OCI-LY7 (cell line): Measurements from ENCODE around the gene DIAPH2. TPM values are rescaled to one million over a fixed set of nuclear protein-coding genes. Genes with fewer than 3 reads are reported as not detected.

Experiments
- BruUV-seq: library from RNA; stranded (reverse); fragments of 400-500 nt; replicated peaks from 2 replicates; lab custom pipeline; 2021; lab: Mats Ljungman, UMichigan
- CTCF ChIA-PET: fragments of 300-600 bp; sonication (Branson Sonifier 250); formaldehyde crosslinking; loops from one replicate; lab custom pipeline; 2022; ENCODE audit warnings: antibody characterized with exemption; ENCODE audit not compliant: unreplicated experiment; lab: Charles Lee
- POLR2A ChIA-PET: fragments of 300-600 bp; sonication (Branson Sonifier 250); formaldehyde crosslinking; loops from one replicate; lab custom pipeline; 2022; ENCODE audit warnings: antibody characterized with exemption; lab: Charles Lee
- DNase-seq: peaks from one replicate; pipeline ENCODE4 v3.0.0-alpha.2; 2015; ENCODE audit warnings: low spot score
- H2AFZ ChIP-seq: fragments of 200-600 bp; sonication (generic), shearing (Covaris generic); 2 replicates; pipeline ENCODE4 v1.6.1; 2014; ENCODE audit warnings: mild to moderate bottlenecking, antibody characterized with exemption, low read length, moderate library complexity
- H3K27ac ChIP-seq: fragments of 200-600 bp; sonication (generic); 2 replicates; pipeline ENCODE4 v1.5.1; 2014; ENCODE audit warnings: mixed run types, low read depth, mild to moderate bottlenecking, moderate library complexity, low read length, inconsistent platforms; ENCODE audit not compliant: poor library complexity, severe bottlenecking
- H3K36me3 ChIP-seq: fragments of 200-600 bp; sonication (generic); 2 replicates; pipeline ENCODE4 v1.6.1; 2014; ENCODE audit warnings: mild to moderate bottlenecking, antibody characterized with exemption, low read length, moderate library complexity, mixed read lengths; ENCODE audit not compliant: insufficient read depth
- H3K4me1 ChIP-seq: fragments of 200-600 bp; sonication (generic); 2 replicates; pipeline ENCODE4 v1.5.1; 2014; ENCODE audit warnings: mild to moderate bottlenecking, low read length; ENCODE audit not compliant: insufficient read depth, poor library complexity, severe bottlenecking
- H3K4me2 ChIP-seq: fragments of 200-600 bp; sonication (generic); 2 replicates; pipeline ENCODE4 v1.6.1; 2014; ENCODE audit warnings: mild to moderate bottlenecking, low read length
- H3K4me3 ChIP-seq: fragments of 200-600 bp; sonication (generic); 2 replicates; pipeline ENCODE4 v1.5.1; 2014; ENCODE audit warnings: mild to moderate bottlenecking, low read depth, low read length; ENCODE audit not compliant: poor library complexity, severe bottlenecking
- H3K79me2 ChIP-seq: fragments of 200-600 bp; sonication (generic); 2 replicates; pipeline ENCODE4 v1.6.1; 2016; ENCODE audit warnings: low read depth, mild to moderate bottlenecking, low read length, moderate library complexity, mixed read lengths; ENCODE audit not compliant: insufficient read depth
- H3K9me2 ChIP-seq: fragments of 200-600 bp; sonication (generic); 2 replicates; pipeline ENCODE4 v1.6.1; 2016; ENCODE audit warnings: mild to moderate bottlenecking, low read length, mixed read lengths; ENCODE audit not compliant: insufficient read depth
- H3K9me3 ChIP-seq: fragments of 200-600 bp; sonication (generic); 2 replicates; pipeline ENCODE4 v1.6.1; 2014; ENCODE audit warnings: mild to moderate bottlenecking, mixed run types, low read length, mixed read lengths
- H4K20me1 ChIP-seq: fragments of 200-600 bp; sonication (generic); 2 replicates; pipeline ENCODE4 v1.6.1; 2014; ENCODE audit warnings: mild to moderate bottlenecking, antibody characterized with exemption, low read length, moderate library complexity, mixed read lengths; ENCODE audit not compliant: insufficient read depth
- CTCF ChIP-seq: fragments of 200-600 bp; sonication (generic); conservative IDR thresholded peaks from 2 replicates; pipeline ENCODE4 v1.5.1; 2014; ENCODE audit warnings: mild to moderate bottlenecking, antibody characterized with exemption, low read length, moderate library complexity, mixed read lengths
- EZH2phosphoT487 ChIP-seq: fragments of 200-600 bp; sonication (generic); IDR thresholded peaks from 2 replicates; pipeline ENCODE4 v1.6.1; 2018; ENCODE audit warnings: low read depth, borderline replicate concordance, mild to moderate bottlenecking, mixed run types, antibody characterized with exemption, low read length, moderate library complexity, mixed read lengths
- intact Hi-C: fragments of 100-400 bp; cut with micrococcal nuclease; formaldehyde crosslinking; loops from one replicate; pipeline ENCODE4 v1.10.0; 2022; ENCODE audit not compliant: unreplicated experiment
- total RNA-seq, 2 experiments: library from RNA; depleted of rRNA in 1 of 2; stranded (reverse); fragments of >200 nt in 1 of 2; shearing (Covaris generic) in 1 of 2; gene quantifications; 2 replicates each; pipeline ENCODE4 v1.2.3, GENCODE V29; 2014 to 2022

The DIAPH2 gene
- total RNA-seq, 2 experiments from 2014 or later, result 21.3 to 21.5 TPM

DNA sequence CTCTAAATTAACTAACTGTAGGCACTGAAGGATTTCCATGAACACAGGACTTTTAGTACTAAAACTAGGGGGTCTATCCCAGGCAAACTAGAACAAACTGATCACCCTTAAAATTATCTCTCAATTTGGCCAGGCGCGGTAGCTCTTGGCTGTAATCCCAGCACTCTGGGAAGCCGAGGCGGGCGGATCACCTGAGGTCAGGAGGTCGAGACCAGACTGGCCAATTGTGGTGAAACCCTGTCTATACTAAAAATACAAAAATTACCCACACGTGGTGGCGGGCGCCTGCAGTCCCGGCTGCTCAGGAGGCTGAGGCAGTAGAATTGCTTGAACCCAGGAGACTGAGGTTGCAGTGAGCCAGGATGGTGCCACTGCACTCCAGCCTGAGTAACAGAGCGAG, 635.7 kb downstream of the DIAPH2 start:
- H3K4me2 ChIP-seq, result no peak overlapping the region
- no peaks in the 10 kb centered on the region for H3K79me2 ChIP-seq
- ChIA-PET CTCF (no interaction called here), POLR2A (interaction anchor here (0.7 kb wide), 1 partner anchor 51 kb away, joined by 5 read pairs; no protein-coding TSS in a partner anchor)
- no peaks in the 10 kb centered on the region for H3K9me2 ChIP-seq
- BruUV-seq, result no TSS peak
- H3K36me3 ChIP-seq, result no peaks in the 10 kb centered on the region
- no peak overlapping the region for H3K4me3 ChIP-seq
- intact Hi-C loops, result no loop called here
- no peak for DNase-seq
- no peak overlapping the region for H3K27ac ChIP-seq
- peaks cover 11% of the 10 kb centered on the region for H3K4me1 ChIP-seq
- H4K20me1 ChIP-seq, result no peaks in the 10 kb centered on the region
- no peaks in the 10 kb centered on the region for H3K9me3 ChIP-seq
- TF ChIP-seq EZH2phosphoT487, result no peak
- no peak for TF ChIP-seq CTCF
- H2AFZ ChIP-seq, result no peak overlapping the region

- Histone ChIP-seq H3K4me3 (no peak overlapping the region), H2AFZ (no peak overlapping the region), H3K36me3 (no peaks in the 10 kb centered on the region), H3K27ac (no peak overlapping the region), H4K20me1 (no peaks in the 10 kb centered on the region), H3K4me1 (peaks cover 30% of the 10 kb centered on the region), H3K9me3 (no peaks in the 10 kb centered on the region), H3K79me2 (no peaks in the 10 kb centered on the region), H3K9me2 (no peaks in the 10 kb centered on the region), H3K4me2 (no peak overlapping the region)
- DNase-seq, result no peak
- BruUV-seq, result no TSS peak
- intact Hi-C loops, result no loop called here
- ChIA-PET POLR2A (no interaction called here), CTCF (no interaction called here)
- no peak for TF ChIP-seq CTCF
- TF ChIP-seq EZH2phosphoT487, result no peak
These were observed 637.8 kb downstream of the DIAPH2 start for GRCh38 chrX:97322401-97322800.

DNA sequence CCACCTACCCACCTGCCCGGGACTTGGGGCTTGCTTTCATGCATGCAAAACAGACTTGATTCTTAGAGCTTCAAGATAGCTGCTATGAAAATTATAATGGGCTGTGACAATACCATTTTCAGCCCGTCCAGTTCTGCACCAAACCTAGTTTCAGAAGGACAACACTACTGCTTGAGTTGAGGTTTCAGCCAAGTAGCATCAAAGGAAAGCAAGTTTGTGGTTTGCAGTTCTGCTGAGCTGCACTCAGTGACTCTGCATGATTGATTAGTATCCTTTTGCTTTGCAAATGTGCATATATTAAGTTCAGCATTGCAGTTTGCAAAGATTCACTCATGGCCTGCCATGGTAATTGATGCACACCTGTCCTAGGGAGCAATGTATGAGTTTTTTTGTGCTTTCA, 641.8 kb downstream of the DIAPH2 start:
- Histone ChIP-seq H3K4me2 (peak overlapping the region; percentile 40), H3K9me2 (no peaks in the 10 kb centered on the region), H4K20me1 (no peaks in the 10 kb centered on the region), H3K4me1 (peaks cover 41% of the 10 kb centered on the region), H3K79me2 (no peaks in the 10 kb centered on the region), H2AFZ (no peak overlapping the region), H3K27ac (peak overlapping the region; percentile 67), H3K36me3 (no peaks in the 10 kb centered on the region; the same call in 1 of the 2 replicates), H3K4me3 (no peak overlapping the region), H3K9me3 (no peaks in the 10 kb centered on the region)
- no peak for TF ChIP-seq CTCF
- no peak for TF ChIP-seq EZH2phosphoT487
- CTCF ChIA-PET, result no interaction called here
- DNase-seq, result peak; percentile 71
- intact Hi-C loops, result no loop called here
- POLR2A ChIA-PET, result no interaction called here
- BruUV-seq, result no TSS peak
